Measurements from ENCODE around the gene CDRT4. TPM values are rescaled to one million over a fixed set of nuclear protein-coding genes. Genes with fewer than 3 reads are reported as not detected.

CDRT4 gene
- total RNA-seq, 4 donors from 2014 or later, result 1.8 to 8.7 (median 7.0) TPM

GRCh38 chr17:15392326-15392741 lies 75.1 kb downstream of the CDRT4 start:
- no peak for TF ChIP-seq CTCF (IDR thresholded peaks at IDR 0.05; ENCODE audit: low read depth)

GRCh38 chr17:15388356-15389041 lies 78.9 kb downstream of the CDRT4 start:
- TF ChIP-seq CTCF (IDR thresholded peaks at IDR 0.05; ENCODE audit: low read depth), result no peak

GRCh38 chr17:15386083-15386482 lies 81.3 kb downstream of the CDRT4 start:
- TF ChIP-seq CTCF (IDR thresholded peaks at IDR 0.05; ENCODE audit: low read depth), result no peak

Other genes starting within 250 kb of the CDRT4 start
- gene PMP22, start 202.3 kb downstream of the CDRT4 start, total RNA-seq, result 100 to 1,000 TPM; 260 to 386 (median 339) TPM
- gene TEKT3, start 126.0 kb downstream of the CDRT4 start, total RNA-seq, result 1 to 10 TPM in 2 of 4 donors, under 1 TPM in 2; 0.51 to 3.3 (median 0.89) TPM
- gene TVP23C, start 95.9 kb upstream of the CDRT4 start, total RNA-seq, result 10 to 100 TPM in 3 of 4 donors, 1 to 10 TPM in 1; 8.3 to 20.2 (median 14.3) TPM
- 1 to 10 TPM in 2 of 4 donors, under 1 TPM in 2; 0.34 to 3.0 (median 1.5) TPM for gene FBXW10B, start 152.1 kb upstream of the CDRT4 start, total RNA-seq
- gene TRIM16, start 216.7 kb upstream of the CDRT4 start, total RNA-seq, result 10 to 100 TPM; 11.0 to 26.8 (median 18.2) TPM
- gene ZNF286A, start 232.1 kb upstream of the CDRT4 start, total RNA-seq, result 10 to 100 TPM in 3 of 4 donors, 1 to 10 TPM in 1; 6.4 to 16.0 (median 12.2) TPM

All from subcutaneous adipose tissue (tissue), 4 donors.